Vagina (tissue), 2 donors: ENCODE results near the gene APLN. TPM values are rescaled to one million over a fixed set of nuclear protein-coding genes. Genes with fewer than 3 reads are reported as not detected.
A peak's percentile ranks its signal among the peaks of the same experiment; 100 is the strongest.

Experiments
- DNase-seq, 2 donors: peaks; one replicate each; pipeline ENCODE4 v3.0.0-alpha.2; 2017; ENCODE audit errors: extremely low spot score in 2 of 2
- H3K27ac ChIP-seq: fragments of 200-600 bp; sonication (generic); one replicate; pipeline ENCODE4 v1.5.1; 2019
- H3K27me3 ChIP-seq: fragments of 200-600 bp; sonication (generic); one replicate; pipeline ENCODE4 v1.5.1; 2019
- H3K36me3 ChIP-seq, 2 donors: fragments of 200-600 bp; sonication (generic); one replicate each; pipeline ENCODE4 v1.5.1; 2017 to 2019
- H3K4me1 ChIP-seq: fragments of 200-600 bp; sonication (generic); one replicate; pipeline ENCODE4 v1.5.1; 2019
- H3K4me3 ChIP-seq, 2 donors: fragments of 200-600 bp; sonication (generic); 1 replicate in 1 of 2; 2 replicates in 1 of 2; pipeline ENCODE4 v1.5.1; 2016 to 2019
- H3K9me3 ChIP-seq: fragments of 200-600 bp; sonication (generic); one replicate; pipeline ENCODE4 v1.5.1; 2019
- POLR2A ChIP-seq, 2 donors: fragments of 450-650 bp; IDR thresholded peaks; one replicate each; pipeline ENCODE4 v1.6.1; 2017; ENCODE audit warnings: antibody characterized with exemption in 2 of 2, mild to moderate bottlenecking in 2 of 2, moderate library complexity in 2 of 2
- POLR2AphosphoS5 ChIP-seq, 2 donors: sonication (generic); formaldehyde crosslinking; IDR thresholded peaks; one replicate each; pipeline ENCODE4 v1.9.0; 2017; ENCODE audit warnings: antibody characterized with exemption in 2 of 2, mild to moderate bottlenecking in 2 of 2, low read depth in 1 of 2; ENCODE audit not compliant: insufficient read depth in 1 of 2
- intact Hi-C: fragments of 100-400 bp; cut with DNase I; formaldehyde crosslinking; loops from one replicate; pipeline ENCODE4 v1.15.1; 2023
- total RNA-seq: library from RNA; depleted of rRNA; stranded (reverse); fragments of >200 nt; gene quantifications from one replicate; pipeline ENCODE4 v1.2.3, GENCODE V29; 2016
- TF ChIP-seq, protein P1 (sequence below), 3 experiments: fragments of 450-650 bp in 2 of 3; fragments of 200-600 bp in 1 of 3; sonication (generic) in 1 of 3; IDR thresholded peaks; one replicate each; pipeline ENCODE4 v1.5.1; 2017 to 2019; ENCODE audit warnings: antibody characterized with exemption in 3 of 3, mild to moderate bottlenecking in 2 of 3, moderate library complexity in 2 of 3

The APLN gene
- total RNA-seq, 1 donor from 2014 or later: not detected

DNA sequence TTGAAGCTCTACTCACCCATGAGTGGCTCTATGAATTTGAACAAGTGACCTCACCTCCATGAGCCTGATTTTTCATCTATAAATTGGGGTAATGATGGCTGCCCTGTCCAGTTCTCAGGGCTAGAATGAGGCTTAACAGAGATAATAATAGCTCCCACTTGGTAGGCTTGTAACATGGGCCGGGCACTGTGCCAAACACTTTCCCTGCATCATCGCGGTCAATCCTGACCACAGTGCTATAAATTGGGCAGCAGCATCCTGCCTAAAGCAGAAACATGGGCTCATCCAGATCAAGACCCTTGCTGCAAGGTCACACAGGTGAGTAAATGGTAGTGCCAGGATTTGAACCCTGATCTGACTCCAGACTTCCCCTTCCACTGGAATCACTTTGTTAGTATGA lies 12.8 kb downstream of the APLN start:
- H3K9me3 ChIP-seq: no peaks in the 10 kb centered on the region
- H3K27ac ChIP-seq: no peak overlapping the region
- H3K36me3 ChIP-seq: no peaks in the 10 kb centered on the region
- H3K4me1 ChIP-seq: peaks cover 6% of the 10 kb centered on the region
- no peak overlapping the region for H3K4me3 ChIP-seq
- no peak for DNase-seq
- no peaks in the 10 kb centered on the region for H3K27me3 ChIP-seq
- intact Hi-C loops: no loop called here
- TF ChIP-seq, protein P1, sequence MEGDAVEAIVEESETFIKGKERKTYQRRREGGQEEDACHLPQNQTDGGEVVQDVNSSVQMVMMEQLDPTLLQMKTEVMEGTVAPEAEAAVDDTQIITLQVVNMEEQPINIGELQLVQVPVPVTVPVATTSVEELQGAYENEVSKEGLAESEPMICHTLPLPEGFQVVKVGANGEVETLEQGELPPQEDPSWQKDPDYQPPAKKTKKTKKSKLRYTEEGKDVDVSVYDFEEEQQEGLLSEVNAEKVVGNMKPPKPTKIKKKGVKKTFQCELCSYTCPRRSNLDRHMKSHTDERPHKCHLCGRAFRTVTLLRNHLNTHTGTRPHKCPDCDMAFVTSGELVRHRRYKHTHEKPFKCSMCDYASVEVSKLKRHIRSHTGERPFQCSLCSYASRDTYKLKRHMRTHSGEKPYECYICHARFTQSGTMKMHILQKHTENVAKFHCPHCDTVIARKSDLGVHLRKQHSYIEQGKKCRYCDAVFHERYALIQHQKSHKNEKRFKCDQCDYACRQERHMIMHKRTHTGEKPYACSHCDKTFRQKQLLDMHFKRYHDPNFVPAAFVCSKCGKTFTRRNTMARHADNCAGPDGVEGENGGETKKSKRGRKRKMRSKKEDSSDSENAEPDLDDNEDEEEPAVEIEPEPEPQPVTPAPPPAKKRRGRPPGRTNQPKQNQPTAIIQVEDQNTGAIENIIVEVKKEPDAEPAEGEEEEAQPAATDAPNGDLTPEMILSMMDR (IDR thresholded peaks at IDR 0.05): no peak
- TF ChIP-seq POLR2AphosphoS5 (IDR thresholded peaks at IDR 0.05; ENCODE audit: insufficient read depth in 1 of 2, low read depth in 1 of 2) (no peak), POLR2A (IDR thresholded peaks at IDR 0.05) (no peak)

DNA sequence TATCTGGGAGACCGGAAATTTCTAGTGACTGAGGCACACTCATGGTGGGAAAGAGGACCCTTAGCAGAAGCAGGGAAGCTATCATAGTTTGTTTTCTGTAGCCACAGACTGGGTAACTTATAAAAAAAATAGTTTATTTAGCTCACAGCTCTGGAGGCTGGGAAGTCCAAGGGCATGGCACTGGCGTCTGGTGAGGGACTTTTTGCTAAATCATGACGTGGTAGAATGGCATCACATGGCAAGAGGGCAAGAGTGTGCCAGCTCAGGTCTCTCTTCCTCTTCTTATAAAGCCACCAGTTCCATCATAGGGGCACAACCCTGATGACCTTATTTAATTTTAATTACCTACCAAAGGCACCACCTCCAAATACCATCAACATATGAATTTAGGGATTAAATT lies 13.3 kb downstream of the APLN start:
- Histone ChIP-seq H3K4me1 (peaks cover 6% of the 10 kb centered on the region), H3K9me3 (no peaks in the 10 kb centered on the region), H3K27me3 (no peaks in the 10 kb centered on the region), H3K4me3 (no peak overlapping the region), H3K27ac (no peak overlapping the region), H3K36me3 (no peaks in the 10 kb centered on the region)
- no peak for DNase-seq
- intact Hi-C loops: no loop called here
- no peak for TF ChIP-seq POLR2AphosphoS5 (IDR thresholded peaks at IDR 0.05; ENCODE audit: insufficient read depth in 1 of 2, low read depth in 1 of 2)
- TF ChIP-seq, protein P1 (IDR thresholded peaks at IDR 0.05): no peak
- TF ChIP-seq POLR2A (IDR thresholded peaks at IDR 0.05): no peak

DNA sequence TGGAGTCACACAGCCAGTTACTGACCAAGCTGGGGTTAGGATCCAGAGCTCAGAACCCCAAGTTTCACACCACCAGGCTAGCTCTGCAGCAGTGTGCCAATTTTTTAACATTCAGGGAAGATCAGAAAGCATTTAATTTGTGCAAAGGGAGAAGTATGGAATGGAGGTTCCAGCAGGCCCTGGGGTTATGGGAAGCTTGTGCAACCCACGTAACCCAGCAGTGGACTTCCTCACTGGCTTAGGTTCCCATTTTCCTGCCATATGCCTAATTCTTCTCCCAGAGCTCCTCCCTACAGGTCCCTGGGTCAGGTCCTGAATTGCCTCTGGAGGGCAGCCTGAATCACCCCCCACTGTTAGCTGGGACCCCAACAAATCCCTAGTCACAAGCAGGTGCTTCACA lies 14.0 kb downstream of the APLN start:
- H3K4me1 ChIP-seq: peaks cover 6% of the 10 kb centered on the region
- intact Hi-C loops: no loop called here

DNA sequence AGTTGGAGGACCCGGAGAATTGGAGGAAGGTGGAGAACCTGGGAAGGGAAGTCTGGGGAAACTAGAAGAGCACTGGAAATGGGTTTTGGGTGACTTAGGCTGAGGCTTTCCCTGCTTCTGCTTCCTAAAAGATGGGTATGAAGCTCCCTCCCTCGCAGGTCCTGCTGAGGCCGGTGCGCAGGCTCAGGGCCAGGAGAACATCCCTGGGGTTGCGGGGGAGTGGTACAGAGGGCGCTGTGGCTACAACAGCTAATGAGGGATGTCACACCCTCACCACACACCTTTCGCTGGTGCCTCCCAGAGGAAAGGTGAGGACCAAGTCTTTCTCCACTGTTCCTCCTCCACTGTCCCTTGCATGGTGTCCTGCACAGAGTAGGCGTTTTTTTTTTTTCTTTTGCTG lies 15.8 kb downstream of the APLN start:
- H3K27ac ChIP-seq: no peak overlapping the region
- H3K4me3 ChIP-seq: no peak overlapping the region
- peaks cover 6% of the 10 kb centered on the region for H3K4me1 ChIP-seq
- TF ChIP-seq, protein P1 (IDR thresholded peaks at IDR 0.05): no peak
- TF ChIP-seq POLR2AphosphoS5 (IDR thresholded peaks at IDR 0.05; ENCODE audit: insufficient read depth in 1 of 2, low read depth in 1 of 2) (no peak), POLR2A (IDR thresholded peaks at IDR 0.05) (no peak)
- no peak for DNase-seq
- no peaks in the 10 kb centered on the region for H3K27me3 ChIP-seq
- intact Hi-C loops: loop anchor here (10.0 kb wide), 1 partner anchor 86 kb away; no protein-coding TSS in a partner anchor
- H3K9me3 ChIP-seq: no peaks in the 10 kb centered on the region
- H3K36me3 ChIP-seq: no peaks in the 10 kb centered on the region

More for the DNA sequence above, 14.0 kb downstream of the APLN start:
- Histone ChIP-seq H3K4me3 (no peak overlapping the region), H3K36me3 (no peaks in the 10 kb centered on the region), H3K27ac (no peak overlapping the region), H3K27me3 (no peaks in the 10 kb centered on the region), H3K9me3 (no peaks in the 10 kb centered on the region)
- TF ChIP-seq POLR2AphosphoS5 (IDR thresholded peaks at IDR 0.05; ENCODE audit: insufficient read depth in 1 of 2, low read depth in 1 of 2) (no peak), POLR2A (IDR thresholded peaks at IDR 0.05) (no peak)
- TF ChIP-seq, protein P1 (IDR thresholded peaks at IDR 0.05): no peak
- no peak for DNase-seq

DNA sequence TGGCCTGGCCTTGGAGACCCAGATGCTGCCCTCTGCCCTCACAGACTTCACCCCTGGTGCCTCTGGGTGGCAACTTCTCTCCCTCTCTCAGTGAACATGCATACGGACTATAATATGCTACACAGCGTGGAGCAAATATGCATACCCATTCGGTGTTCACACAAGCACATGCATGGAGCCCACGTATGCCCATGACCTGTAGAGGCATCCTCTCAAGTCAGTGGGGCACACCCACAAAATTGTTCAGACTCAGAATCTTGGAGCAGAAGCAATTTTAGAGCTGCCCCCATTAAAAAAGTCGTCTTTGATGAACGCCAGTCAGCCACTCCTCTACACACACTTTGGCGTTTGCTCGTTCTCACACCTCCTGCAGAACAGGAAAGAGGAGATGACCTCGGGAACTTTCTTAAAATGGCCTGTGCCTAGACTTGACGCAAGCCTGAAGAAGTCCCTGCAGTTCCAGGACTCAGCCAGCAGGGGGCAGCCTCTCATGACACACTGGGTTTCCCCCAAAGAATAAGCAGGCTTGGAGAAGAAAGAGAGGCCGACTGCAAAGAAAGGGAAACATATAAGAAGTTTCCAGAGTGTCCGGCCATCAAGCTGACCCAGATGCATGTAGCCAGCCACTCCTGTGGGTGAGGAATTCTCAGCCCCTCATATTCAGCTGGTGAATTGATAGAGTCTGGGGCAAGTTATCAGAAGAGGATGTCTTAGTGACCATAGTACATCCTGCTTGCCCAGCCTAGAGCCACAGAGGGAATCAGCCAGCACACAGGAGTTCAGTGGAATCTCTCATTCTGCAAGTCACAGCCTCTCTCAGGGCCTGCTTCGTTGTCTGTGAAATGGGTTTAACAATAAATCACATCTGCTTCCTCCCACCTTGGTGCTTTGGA lies 17.3 kb downstream of the APLN start:
- H3K36me3 ChIP-seq: no peaks in the 10 kb centered on the region
- H3K9me3 ChIP-seq: no peaks in the 10 kb centered on the region
- no peaks in the 10 kb centered on the region for H3K27me3 ChIP-seq
- DNase-seq: no peak
- no peak overlapping the region for H3K27ac ChIP-seq
- intact Hi-C loops: loop anchor here (10.0 kb wide), 1 partner anchor 87 kb away; no protein-coding TSS in a partner anchor
- no peak for TF ChIP-seq POLR2A (IDR thresholded peaks at IDR 0.05)
- TF ChIP-seq, protein P1 (IDR thresholded peaks at IDR 0.05): peak; percentile 58 to 83 (median 77)
- no peak overlapping the region for H3K4me3 ChIP-seq
- peaks cover 6% of the 10 kb centered on the region for H3K4me1 ChIP-seq
